NCI-H1694 (cell line): ENCODE results near the gene CHRM4.

Experiments used
- DNase-seq: peaks from one replicate; lab custom pipeline; 2025; lab: John Stamatoyannopoulos, UW

The CHRM4 gene

GRCh38 chr11:46391578-46392420, at the start of gene CHRM4:
TSS of gene CHRM4 (minus strand) at chr11:46391776. CDS start at chr11:46386557, 5,219 bp downstream.
- DNase-seq = no peak

- DNase-seq = peak; percentile 31
These were observed 46.6 kb upstream of the CHRM4 start for GRCh38 chr11:46438211-46438610.

GRCh38 chr11:46437122-46437689, 45.6 kb upstream of the CHRM4 start:
- DNase-seq = no peak

GRCh38 chr11:46436113-46436512, 44.5 kb upstream of the CHRM4 start:
- DNase-seq = no peak

- DNase-seq = peak; percentile 10
These were observed 44.1 kb upstream of the CHRM4 start for GRCh38 chr11:46435679-46436078.

- DNase-seq = no peak
These were observed 39.6 kb upstream of the CHRM4 start for GRCh38 chr11:46431211-46431610.

- no peak for DNase-seq
These were observed 38.1 kb upstream of the CHRM4 start for GRCh38 chr11:46429717-46430116.

- no peak for DNase-seq
These were observed 35.8 kb upstream of the CHRM4 start for GRCh38 chr11:46427364-46427763.

- no peak for DNase-seq
These were observed 34.8 kb upstream of the CHRM4 start for GRCh38 chr11:46426233-46426991.

GRCh38 chr11:46422588-46422987, 31.0 kb upstream of the CHRM4 start:
- no peak for DNase-seq

GRCh38 chr11:46421257-46421880, 29.8 kb upstream of the CHRM4 start:
- DNase-seq = no peak

- no peak for DNase-seq
These were observed 28.9 kb upstream of the CHRM4 start for GRCh38 chr11:46420513-46420912.

- no peak for DNase-seq
These were observed 27.2 kb upstream of the CHRM4 start for GRCh38 chr11:46418751-46419150.

GRCh38 chr11:46417711-46418110, 26.1 kb upstream of the CHRM4 start:
- DNase-seq = no peak

GRCh38 chr11:46414879-46415278, 23.3 kb upstream of the CHRM4 start:
- DNase-seq = no peak

- DNase-seq = no peak
These were observed 22.9 kb upstream of the CHRM4 start for GRCh38 chr11:46414466-46414796.

- DNase-seq = no peak
These were observed 22.3 kb upstream of the CHRM4 start for GRCh38 chr11:46413760-46414465.

GRCh38 chr11:46410021-46410420, 18.4 kb upstream of the CHRM4 start:
- no peak for DNase-seq

- DNase-seq = no peak
These were observed 16.9 kb upstream of the CHRM4 start for GRCh38 chr11:46408407-46408986.

- no peak for DNase-seq
These were observed 16.1 kb upstream of the CHRM4 start for GRCh38 chr11:46407635-46408034.

- DNase-seq = no peak
These were observed 13.0 kb upstream of the CHRM4 start for GRCh38 chr11:46404476-46405017.
